ENCODE measurements around the gene GEN1.

The GEN1 gene

DNA sequence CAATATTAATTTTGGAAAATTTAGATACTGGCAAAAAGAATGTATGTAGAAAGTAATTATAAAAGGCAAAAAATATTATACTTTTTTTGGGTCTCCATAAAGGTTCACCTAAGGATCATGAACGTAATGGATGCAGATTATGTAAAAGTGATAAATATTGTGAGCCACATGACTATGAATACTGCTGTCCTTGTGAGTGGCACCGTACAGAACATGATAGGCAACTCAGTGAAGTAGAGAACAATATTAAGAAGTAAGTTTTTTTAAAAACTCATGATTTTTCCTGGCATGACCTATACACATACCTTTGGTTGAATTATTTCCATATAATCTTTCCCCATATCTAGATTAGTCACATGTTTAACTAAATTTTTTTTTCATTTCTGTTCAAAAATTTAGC lies 18.6 kb downstream of the GEN1 start:
- TF ChIP-seq NFIC (IDR thresholded peaks at IDR 0.05), result no peak
- TF ChIP-seq CEBPB (IDR thresholded peaks at IDR 0.05), result no peak
- no peak for TF ChIP-seq EGR1 (IDR thresholded peaks at IDR 0.05)
- no peak for TF ChIP-seq TAF1 (IDR thresholded peaks at IDR 0.05; ENCODE audit: low read depth)
- TF ChIP-seq TEAD4 (IDR thresholded peaks at IDR 0.05), result no peak
- no peak for TF ChIP-seq RAD21 (IDR thresholded peaks at IDR 0.05; ENCODE audit: low read depth)
- no peak for TF ChIP-seq YY1 (IDR thresholded peaks at IDR 0.05; ENCODE audit: low read depth)
- no peak for TF ChIP-seq TCF12 (IDR thresholded peaks at IDR 0.05; ENCODE audit: low read depth)
- TF ChIP-seq ZBTB7A (IDR thresholded peaks at IDR 0.05; ENCODE audit: low read depth), result no peak
- no peak for TF ChIP-seq CREB1 (IDR thresholded peaks at IDR 0.05; ENCODE audit: low read depth)
- TF ChIP-seq, protein P1, sequence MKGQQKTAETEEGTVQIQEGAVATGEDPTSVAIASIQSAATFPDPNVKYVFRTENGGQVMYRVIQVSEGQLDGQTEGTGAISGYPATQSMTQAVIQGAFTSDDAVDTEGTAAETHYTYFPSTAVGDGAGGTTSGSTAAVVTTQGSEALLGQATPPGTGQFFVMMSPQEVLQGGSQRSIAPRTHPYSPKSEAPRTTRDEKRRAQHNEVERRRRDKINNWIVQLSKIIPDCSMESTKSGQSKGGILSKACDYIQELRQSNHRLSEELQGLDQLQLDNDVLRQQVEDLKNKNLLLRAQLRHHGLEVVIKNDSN (IDR thresholded peaks at IDR 0.05), result no peak
- no peak for TF ChIP-seq FOXM1 (IDR thresholded peaks at IDR 0.05; ENCODE audit: borderline replicate concordance, low read depth)
- TF ChIP-seq, protein P2, sequence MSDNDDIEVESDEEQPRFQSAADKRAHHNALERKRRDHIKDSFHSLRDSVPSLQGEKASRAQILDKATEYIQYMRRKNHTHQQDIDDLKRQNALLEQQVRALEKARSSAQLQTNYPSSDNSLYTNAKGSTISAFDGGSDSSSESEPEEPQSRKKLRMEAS (IDR thresholded peaks at IDR 0.05), result no peak

DNA sequence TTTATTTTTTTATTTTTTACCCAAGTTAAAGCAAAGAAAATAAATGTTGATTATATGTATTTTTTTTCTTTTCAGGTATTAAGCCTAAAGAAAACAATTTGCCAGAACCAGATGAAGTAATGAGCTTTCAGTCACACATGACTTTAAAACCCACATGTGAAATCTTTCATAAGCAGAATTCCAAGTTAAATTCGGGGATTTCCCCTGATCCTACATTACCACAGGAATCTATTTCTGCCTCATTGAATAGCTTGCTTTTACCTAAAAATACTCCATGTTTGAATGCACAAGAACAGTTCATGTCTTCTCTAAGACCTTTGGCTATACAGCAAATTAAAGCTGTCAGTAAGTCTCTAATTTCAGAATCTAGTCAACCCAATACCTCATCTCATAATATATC lies 26.6 kb downstream of the GEN1 start:
- no peak for TF ChIP-seq RAD21 (IDR thresholded peaks at IDR 0.05; ENCODE audit: low read depth)
- TF ChIP-seq, protein P2 (IDR thresholded peaks at IDR 0.05), result no peak
- TF ChIP-seq FOXM1 (IDR thresholded peaks at IDR 0.05; ENCODE audit: borderline replicate concordance, low read depth), result no peak
- TF ChIP-seq EP300 (IDR thresholded peaks at IDR 0.05; ENCODE audit: borderline replicate concordance), result no peak
- TF ChIP-seq CREB1 (IDR thresholded peaks at IDR 0.05; ENCODE audit: low read depth), result no peak
- TF ChIP-seq TAF1 (IDR thresholded peaks at IDR 0.05; ENCODE audit: low read depth), result no peak
- TF ChIP-seq TEAD4 (IDR thresholded peaks at IDR 0.05), result no peak
- TF ChIP-seq TCF12 (IDR thresholded peaks at IDR 0.05; ENCODE audit: low read depth), result no peak
- TF ChIP-seq ZBTB7A (IDR thresholded peaks at IDR 0.05; ENCODE audit: low read depth), result no peak
- TF ChIP-seq, protein P1 (IDR thresholded peaks at IDR 0.05), result no peak
- TF ChIP-seq NFIC (IDR thresholded peaks at IDR 0.05), result no peak
- TF ChIP-seq, protein P3, sequence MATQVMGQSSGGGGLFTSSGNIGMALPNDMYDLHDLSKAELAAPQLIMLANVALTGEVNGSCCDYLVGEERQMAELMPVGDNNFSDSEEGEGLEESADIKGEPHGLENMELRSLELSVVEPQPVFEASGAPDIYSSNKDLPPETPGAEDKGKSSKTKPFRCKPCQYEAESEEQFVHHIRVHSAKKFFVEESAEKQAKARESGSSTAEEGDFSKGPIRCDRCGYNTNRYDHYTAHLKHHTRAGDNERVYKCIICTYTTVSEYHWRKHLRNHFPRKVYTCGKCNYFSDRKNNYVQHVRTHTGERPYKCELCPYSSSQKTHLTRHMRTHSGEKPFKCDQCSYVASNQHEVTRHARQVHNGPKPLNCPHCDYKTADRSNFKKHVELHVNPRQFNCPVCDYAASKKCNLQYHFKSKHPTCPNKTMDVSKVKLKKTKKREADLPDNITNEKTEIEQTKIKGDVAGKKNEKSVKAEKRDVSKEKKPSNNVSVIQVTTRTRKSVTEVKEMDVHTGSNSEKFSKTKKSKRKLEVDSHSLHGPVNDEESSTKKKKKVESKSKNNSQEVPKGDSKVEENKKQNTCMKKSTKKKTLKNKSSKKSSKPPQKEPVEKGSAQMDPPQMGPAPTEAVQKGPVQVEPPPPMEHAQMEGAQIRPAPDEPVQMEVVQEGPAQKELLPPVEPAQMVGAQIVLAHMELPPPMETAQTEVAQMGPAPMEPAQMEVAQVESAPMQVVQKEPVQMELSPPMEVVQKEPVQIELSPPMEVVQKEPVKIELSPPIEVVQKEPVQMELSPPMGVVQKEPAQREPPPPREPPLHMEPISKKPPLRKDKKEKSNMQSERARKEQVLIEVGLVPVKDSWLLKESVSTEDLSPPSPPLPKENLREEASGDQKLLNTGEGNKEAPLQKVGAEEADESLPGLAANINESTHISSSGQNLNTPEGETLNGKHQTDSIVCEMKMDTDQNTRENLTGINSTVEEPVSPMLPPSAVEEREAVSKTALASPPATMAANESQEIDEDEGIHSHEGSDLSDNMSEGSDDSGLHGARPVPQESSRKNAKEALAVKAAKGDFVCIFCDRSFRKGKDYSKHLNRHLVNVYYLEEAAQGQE (IDR thresholded peaks at IDR 0.05; ENCODE audit: low read depth), result no peak
- TF ChIP-seq YY1 (IDR thresholded peaks at IDR 0.05; ENCODE audit: low read depth), result no peak

DNA sequence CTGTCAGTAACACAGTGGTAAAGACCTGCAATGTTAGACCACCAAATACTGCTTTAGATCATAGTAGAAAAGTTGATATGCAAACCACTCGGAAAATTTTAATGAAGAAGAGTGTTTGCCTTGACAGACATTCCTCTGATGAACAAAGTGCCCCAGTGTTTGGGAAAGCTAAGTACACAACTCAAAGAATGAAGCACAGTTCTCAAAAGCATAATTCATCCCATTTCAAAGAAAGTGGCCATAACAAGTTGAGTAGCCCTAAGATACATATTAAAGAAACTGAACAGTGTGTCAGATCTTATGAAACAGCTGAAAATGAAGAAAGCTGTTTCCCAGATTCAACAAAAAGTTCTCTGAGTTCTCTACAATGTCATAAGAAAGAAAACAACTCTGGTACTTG lies 27.5 kb downstream of the GEN1 start:
- TF ChIP-seq CEBPB (IDR thresholded peaks at IDR 0.05) (no peak), ZBTB7A (IDR thresholded peaks at IDR 0.05; ENCODE audit: low read depth) (no peak), NFIC (IDR thresholded peaks at IDR 0.05) (no peak), TCF12 (IDR thresholded peaks at IDR 0.05; ENCODE audit: low read depth) (no peak), EGR1 (IDR thresholded peaks at IDR 0.05) (no peak), YY1 (IDR thresholded peaks at IDR 0.05; ENCODE audit: low read depth) (no peak), FOXM1 (IDR thresholded peaks at IDR 0.05; ENCODE audit: borderline replicate concordance, low read depth) (no peak), CREB1 (IDR thresholded peaks at IDR 0.05; ENCODE audit: low read depth) (no peak), EP300 (IDR thresholded peaks at IDR 0.05; ENCODE audit: borderline replicate concordance) (no peak), RAD21 (IDR thresholded peaks at IDR 0.05; ENCODE audit: low read depth) (no peak), TEAD4 (IDR thresholded peaks at IDR 0.05) (no peak), TAF1 (IDR thresholded peaks at IDR 0.05; ENCODE audit: low read depth) (no peak)
- TF ChIP-seq, protein P1 (IDR thresholded peaks at IDR 0.05), result no peak
- TF ChIP-seq, protein P3 (IDR thresholded peaks at IDR 0.05; ENCODE audit: low read depth), result no peak
- TF ChIP-seq, protein P2 (IDR thresholded peaks at IDR 0.05), result no peak

DNA sequence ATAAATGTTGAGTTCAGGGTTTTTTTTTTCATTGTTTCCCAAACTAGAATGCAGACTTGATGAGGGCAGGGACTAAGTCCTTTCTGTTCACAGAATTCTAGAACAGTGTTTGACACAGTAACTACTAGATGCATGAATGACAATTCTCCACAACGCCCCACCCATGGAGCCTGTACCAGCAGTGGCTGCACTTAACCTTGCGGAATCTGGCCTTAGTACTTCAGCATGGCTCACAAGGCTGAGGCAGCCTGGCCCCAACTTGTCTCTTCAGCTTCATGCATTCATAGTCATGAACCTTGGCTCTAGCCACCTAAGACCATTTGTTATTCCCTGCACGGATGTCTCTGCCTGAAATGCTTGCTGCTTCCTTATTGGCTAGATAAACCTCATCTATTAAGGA lies 32.8 kb downstream of the GEN1 start:
- no peak for TF ChIP-seq CEBPB (IDR thresholded peaks at IDR 0.05)
- TF ChIP-seq, protein P2 (IDR thresholded peaks at IDR 0.05), result no peak
- TF ChIP-seq YY1 (IDR thresholded peaks at IDR 0.05; ENCODE audit: low read depth), result no peak
- no peak for TF ChIP-seq TAF1 (IDR thresholded peaks at IDR 0.05; ENCODE audit: low read depth)
- TF ChIP-seq CREB1 (IDR thresholded peaks at IDR 0.05; ENCODE audit: low read depth), result no peak
- TF ChIP-seq TCF12 (IDR thresholded peaks at IDR 0.05; ENCODE audit: low read depth), result no peak
- no peak for TF ChIP-seq EGR1 (IDR thresholded peaks at IDR 0.05)
- TF ChIP-seq RAD21 (IDR thresholded peaks at IDR 0.05; ENCODE audit: low read depth), result no peak
- TF ChIP-seq, protein P3 (IDR thresholded peaks at IDR 0.05; ENCODE audit: low read depth), result no peak
- TF ChIP-seq TEAD4 (IDR thresholded peaks at IDR 0.05), result no peak
- TF ChIP-seq, protein P1 (IDR thresholded peaks at IDR 0.05), result no peak
- no peak for TF ChIP-seq FOXM1 (IDR thresholded peaks at IDR 0.05; ENCODE audit: borderline replicate concordance, low read depth)
